Uterus (tissue), 4 donors: ENCODE results near the gene GSG1L. TPM values are rescaled to one million over a fixed set of nuclear protein-coding genes. Genes with fewer than 3 reads are reported as not detected.

Source experiments
- DNase-seq, 2 donors: peaks; one replicate each; pipeline ENCODE4 v3.0.0-alpha.2; 2019 to 2020
- H3K27ac ChIP-seq, 2 donors: fragments of 200-600 bp; sonication (generic); 1 replicate in 1 of 2; 2 replicates in 1 of 2; pipeline ENCODE4 v1.5.1; 2016 to 2018
- H3K27me3 ChIP-seq, 2 donors: fragments of 200-600 bp; sonication (generic); one replicate each; pipeline ENCODE4 v1.5.1; 2018 to 2019; ENCODE audit warnings: control low read depth in 1 of 2
- H3K36me3 ChIP-seq, 2 donors: fragments of 200-600 bp; sonication (generic); one replicate each; pipeline ENCODE4 v1.5.1; 2019; ENCODE audit warnings: control low read depth in 1 of 2
- H3K4me1 ChIP-seq, 2 donors: fragments of 200-600 bp; sonication (generic); one replicate each; pipeline ENCODE4 v1.5.1; 2018 to 2019; ENCODE audit warnings: control low read depth in 1 of 2
- H3K4me3 ChIP-seq, 2 donors: fragments of 200-600 bp; sonication (generic); 1 replicate in 1 of 2; 2 replicates in 1 of 2; pipeline ENCODE4 v1.5.1; 2018 to 2019; ENCODE audit warnings: mild to moderate bottlenecking in 1 of 2
- H3K9me3 ChIP-seq, 2 donors: fragments of 200-600 bp; sonication (generic); one replicate each; pipeline ENCODE4 v1.5.1; 2019; ENCODE audit warnings: control low read depth in 1 of 2
- CTCF ChIP-seq, 4 experiments: fragments of 200-600 bp in 2 of 4; fragments of 450-650 bp in 2 of 4; sonication (generic) in 2 of 4; IDR thresholded peaks; one replicate each; pipeline ENCODE4 v1.5.1; 2016 to 2019; ENCODE audit warnings: antibody characterized with exemption in 4 of 4, mild to moderate bottlenecking in 2 of 4, moderate library complexity in 1 of 4
- POLR2A ChIP-seq, 2 donors: fragments of 450-650 bp; IDR thresholded peaks; one replicate each; pipeline ENCODE4 v1.6.1; 2016; ENCODE audit warnings: antibody characterized with exemption in 2 of 2, mild to moderate bottlenecking in 1 of 2, moderate library complexity in 1 of 2
- intact Hi-C: fragments of 100-400 bp; cut with DNase I; formaldehyde crosslinking; loops from one replicate; pipeline ENCODE4 v1.15.1; 2023; ENCODE audit warnings: low total_unique reads
- total RNA-seq, 4 donors: library from RNA; depleted of rRNA in 3 of 4; stranded (reverse); fragments of >200 nt in 3 of 4; gene quantifications; one replicate each; pipeline versions ENCODE4 v1.1.0 to v1.2.4, GENCODE V29; 2014 to 2023
- donor health status: DM: yes; HTN: yes; CAD: no.

GSG1L gene
- under 1 TPM in 2 of 4 donors, not detected in 2; 0.24 to 0.35 TPM for total RNA-seq

- Histone ChIP-seq H3K36me3 (no peaks in the 10 kb centered on the region), H3K27me3 (no peaks in the 10 kb centered on the region), H3K4me3 (no peak within 1 kb of the TSS), H3K27ac (no peak within 1 kb of the TSS), H3K9me3 (no peaks in the 10 kb centered on the region), H3K4me1 (peaks cover 0 to 5% of the 10 kb centered on the region in 2 donors)
- intact Hi-C loops: no loop called here
- TF ChIP-seq POLR2A (IDR thresholded peaks at IDR 0.05) (no peak), CTCF (IDR thresholded peaks at IDR 0.05) (no peak)
- no peak for DNase-seq
Observed at GRCh38 chr16:28063591-28064061, at the start of gene GSG1L. TSS of gene GSG1L (minus strand) at chr16:28063714. CDS start at chr16:28063424, 290 bp downstream.

GRCh38 chr16:28112908-28113307, 49.4 kb upstream of the GSG1L start:
- H3K4me1 ChIP-seq: no peaks in the 10 kb centered on the region
- H3K27ac ChIP-seq: no peak overlapping the region
- no peak overlapping the region for H3K4me3 ChIP-seq
- no peaks in the 10 kb centered on the region for H3K36me3 ChIP-seq
- intact Hi-C loops: no loop called here
- TF ChIP-seq CTCF (IDR thresholded peaks at IDR 0.05) (no peak), POLR2A (IDR thresholded peaks at IDR 0.05) (no peak)
- no peaks in the 10 kb centered on the region for H3K9me3 ChIP-seq
- no peaks in the 10 kb centered on the region for H3K27me3 ChIP-seq
- no peak for DNase-seq

GRCh38 chr16:28110977-28111376, 47.5 kb upstream of the GSG1L start:
- H3K4me1 ChIP-seq: no peaks in the 10 kb centered on the region
- DNase-seq: no peak
- TF ChIP-seq CTCF (IDR thresholded peaks at IDR 0.05) (no peak), POLR2A (IDR thresholded peaks at IDR 0.05) (no peak)
- H3K27ac ChIP-seq: no peak overlapping the region
- intact Hi-C loops: no loop called here
- H3K4me3 ChIP-seq: no peak overlapping the region
- H3K27me3 ChIP-seq: no peaks in the 10 kb centered on the region
- no peaks in the 10 kb centered on the region for H3K9me3 ChIP-seq
- H3K36me3 ChIP-seq: no peaks in the 10 kb centered on the region

GRCh38 chr16:28110479-28110878, 47.0 kb upstream of the GSG1L start:
- no peaks in the 10 kb centered on the region for H3K4me1 ChIP-seq
- TF ChIP-seq CTCF (IDR thresholded peaks at IDR 0.05): no peak
- no peak for DNase-seq
- H3K4me3 ChIP-seq: no peak overlapping the region
- no peak overlapping the region for H3K27ac ChIP-seq
- intact Hi-C loops: no loop called here
- no peaks in the 10 kb centered on the region for H3K9me3 ChIP-seq
- no peaks in the 10 kb centered on the region for H3K36me3 ChIP-seq
- H3K27me3 ChIP-seq: no peaks in the 10 kb centered on the region

- intact Hi-C loops: no loop called here
- Histone ChIP-seq H3K27me3 (no peaks in the 10 kb centered on the region), H3K4me1 (no peaks in the 10 kb centered on the region), H3K27ac (no peak overlapping the region), H3K36me3 (no peaks in the 10 kb centered on the region), H3K4me3 (no peak overlapping the region), H3K9me3 (no peaks in the 10 kb centered on the region)
- no peak for DNase-seq
- no peak for TF ChIP-seq CTCF (IDR thresholded peaks at IDR 0.05)
- no peak for TF ChIP-seq POLR2A (IDR thresholded peaks at IDR 0.05)
Observed at GRCh38 chr16:28110074-28110473, 46.6 kb upstream of the GSG1L start.
